HG02852 (cell line): ENCODE measurements around the gene APOD.
"Not testable (repeated sequence)": the region's sequence is repeated elsewhere in the genome, so short reads cannot be mapped to it uniquely, and the experiment has no call there.

Experiments used
- ATAC-seq: cut with Tn5 transposase; IDR thresholded peaks from one replicate; pipeline ENCODE4 v1.9.1; 2021; ENCODE audit warnings: mild to moderate bottlenecking, moderate library complexity; ENCODE audit not compliant: unreplicated experiment

Gene APOD

DNA sequence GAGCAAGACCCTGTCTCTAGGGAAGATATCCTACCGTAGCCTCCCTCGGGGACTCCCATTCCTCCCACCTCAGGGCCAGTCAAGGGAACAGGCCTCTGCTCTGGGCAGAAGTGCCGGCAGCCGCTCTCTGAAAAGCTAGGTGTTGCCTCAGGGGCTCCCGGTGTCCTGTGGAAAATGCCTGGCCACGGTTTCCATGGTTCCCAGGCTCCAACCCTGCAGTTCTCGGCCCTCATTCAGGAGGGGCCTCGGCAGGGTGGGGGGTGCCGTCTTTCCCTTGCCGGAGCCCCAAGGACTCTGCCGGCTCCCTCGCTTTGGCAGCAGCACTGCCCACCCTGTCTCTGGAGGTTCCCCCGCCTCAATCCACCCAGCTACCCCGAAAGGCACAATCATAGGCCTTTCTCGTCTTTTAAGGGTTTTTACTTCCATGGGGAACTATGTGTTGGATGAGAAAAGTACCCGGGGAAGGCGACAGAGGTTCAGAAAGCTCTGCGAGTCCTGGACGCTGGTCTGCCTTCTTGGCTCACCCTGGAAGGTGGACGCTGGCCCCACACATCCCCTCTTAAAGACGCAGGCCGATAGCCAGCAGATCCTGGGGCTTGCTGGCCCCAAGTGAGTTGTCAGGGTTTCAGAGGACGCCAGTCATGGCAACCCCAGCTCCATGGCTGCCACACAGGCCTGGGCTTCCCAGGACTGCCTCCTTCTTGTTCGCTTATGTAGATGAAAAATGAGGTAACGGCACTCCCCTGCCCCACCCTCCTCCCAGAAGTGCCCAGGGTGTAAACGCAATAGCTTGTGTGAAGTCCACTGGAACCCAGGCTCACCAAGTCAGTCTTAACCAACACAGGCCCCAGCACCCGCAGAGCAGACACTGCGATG, 34.3 kb upstream of the APOD start:
- ATAC-seq: not testable (repeated sequence)

DNA sequence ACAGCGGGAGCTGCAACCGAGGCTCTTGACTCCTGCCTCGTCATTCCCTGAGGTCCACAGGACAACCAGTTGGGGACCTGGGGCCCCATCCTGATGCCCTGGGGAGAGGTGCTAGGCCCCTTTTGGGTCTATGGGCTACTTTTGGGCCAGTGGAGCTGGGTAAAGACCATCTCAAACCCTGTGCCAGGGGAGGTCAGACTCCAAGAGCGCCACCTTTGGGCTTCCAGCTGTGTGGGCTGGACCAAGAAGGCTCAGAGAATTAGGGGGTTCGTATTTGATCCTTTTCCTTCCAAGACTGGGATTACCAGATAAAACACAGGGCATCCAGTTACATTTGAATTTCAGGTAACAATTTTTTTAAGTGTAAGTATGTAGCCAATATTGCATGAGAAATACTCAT, 33.4 kb upstream of the APOD start:
- not testable (repeated sequence) for ATAC-seq

DNA sequence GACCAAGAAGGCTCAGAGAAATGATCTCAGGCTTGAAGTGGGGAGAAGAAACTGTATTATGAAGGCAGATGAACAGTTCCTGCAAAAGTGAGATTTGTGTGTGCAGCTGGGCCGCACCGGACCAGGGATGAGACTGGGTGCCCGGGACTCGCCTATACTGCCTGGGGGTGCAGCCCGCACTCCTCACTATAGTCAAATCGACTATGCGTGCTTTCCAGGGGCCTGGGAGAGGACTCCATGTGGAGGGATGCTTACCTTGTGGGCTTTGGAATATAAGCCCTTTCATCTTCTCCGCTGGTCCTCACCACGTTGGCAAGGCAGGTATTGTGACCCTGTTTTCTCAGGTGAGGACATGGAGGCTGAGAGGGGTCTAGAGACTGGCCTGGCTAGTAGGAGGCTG, 32.9 kb upstream of the APOD start:
- ATAC-seq: no peak

DNA sequence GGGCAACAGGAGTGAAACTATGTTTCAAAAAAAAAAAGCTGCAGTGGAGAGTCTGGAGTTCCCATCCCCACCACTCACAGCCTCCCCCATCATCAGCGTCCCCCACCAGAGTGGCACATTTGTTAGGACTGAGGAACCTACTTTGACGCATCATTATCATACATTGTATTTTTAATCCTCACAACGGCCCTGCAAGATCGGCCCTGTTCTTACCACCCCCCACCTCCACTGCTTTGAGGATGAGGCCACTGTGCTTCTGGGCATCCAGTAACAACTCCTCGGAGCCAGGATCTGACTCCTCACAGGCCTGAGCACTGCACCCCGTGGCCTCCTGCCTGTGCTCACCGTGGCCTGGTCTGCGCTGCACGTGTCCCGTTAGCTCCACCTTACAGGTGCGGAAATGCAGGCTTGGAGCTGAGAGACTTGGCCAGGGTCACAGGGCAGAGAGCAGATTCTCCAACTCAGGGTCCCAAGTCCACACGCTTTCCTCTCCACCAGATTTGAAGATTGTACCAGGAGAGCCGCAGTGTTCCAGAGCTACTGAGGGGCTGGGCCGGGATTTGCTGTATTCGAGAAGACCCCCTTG, 32.3 kb upstream of the APOD start:
- not testable (repeated sequence) for ATAC-seq

DNA sequence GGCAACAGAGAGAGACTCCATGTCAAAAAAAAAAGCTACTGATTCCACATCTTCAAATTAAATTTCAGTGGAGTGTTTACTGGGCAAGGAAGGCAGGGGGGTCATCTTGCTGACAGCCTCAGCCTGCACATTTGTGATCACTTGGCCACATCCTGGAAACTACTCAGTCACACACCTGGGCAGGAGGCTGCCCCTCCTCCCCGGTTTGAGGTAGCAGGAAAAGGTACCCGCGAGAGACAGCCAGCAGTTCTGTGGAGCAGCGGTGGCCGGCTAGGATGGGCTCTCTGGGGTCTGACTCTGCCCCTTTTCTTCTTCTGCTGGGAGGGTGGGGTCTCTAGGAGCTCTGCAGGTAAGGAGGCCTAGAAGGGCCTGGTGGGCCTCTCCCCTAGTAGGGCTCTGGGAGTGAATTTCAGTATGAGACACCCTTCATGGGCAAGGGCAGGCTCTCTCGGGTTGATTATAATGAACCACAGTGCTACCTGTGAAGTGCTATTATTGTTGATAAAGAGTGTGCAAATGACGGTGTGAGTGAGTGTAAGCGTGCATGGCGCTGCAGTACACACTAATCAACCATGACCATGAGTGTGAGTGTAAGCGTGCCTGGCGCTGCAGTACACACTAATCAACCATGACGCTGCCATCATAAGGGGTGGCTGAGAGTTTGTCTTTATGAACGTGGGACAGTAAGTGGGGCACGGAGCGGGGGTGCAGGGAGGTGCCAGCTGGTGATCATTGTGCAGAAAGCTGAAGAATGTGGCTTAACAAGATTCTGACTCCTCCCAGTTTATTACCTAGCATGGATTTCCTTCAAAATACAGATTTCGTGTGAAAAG, 31.1 kb upstream of the APOD start:
- ATAC-seq: not testable (repeated sequence)

DNA sequence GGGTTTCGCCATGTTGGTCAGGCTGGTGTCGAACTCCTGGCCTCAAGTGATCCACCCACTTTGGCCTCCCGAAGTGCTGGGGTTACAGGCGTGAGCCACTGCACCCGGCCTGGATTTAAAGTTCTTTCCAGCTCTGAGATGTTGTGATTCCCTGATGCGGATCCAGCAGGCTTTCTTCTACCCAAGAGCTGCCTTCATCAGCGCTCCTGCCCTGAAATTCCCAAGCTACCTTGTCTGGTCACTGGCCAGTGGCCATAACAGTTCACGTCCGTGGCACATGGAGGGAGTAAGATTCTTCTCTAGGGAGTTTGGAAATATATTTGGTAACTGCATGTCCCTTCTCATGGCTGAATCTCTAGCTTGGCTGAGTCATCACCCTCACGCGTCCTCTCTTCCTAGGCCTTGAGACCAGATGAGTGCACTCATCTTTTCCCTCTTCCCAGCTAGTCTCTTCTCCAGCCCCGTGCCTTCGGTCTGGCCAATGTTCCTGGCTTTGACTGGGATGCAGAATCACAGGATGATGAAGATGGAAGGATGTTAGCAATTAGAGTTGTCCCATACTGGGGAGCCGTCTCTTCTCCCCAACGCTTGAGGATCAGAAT, 29.8 kb upstream of the APOD start:
- ATAC-seq: no peak

DNA sequence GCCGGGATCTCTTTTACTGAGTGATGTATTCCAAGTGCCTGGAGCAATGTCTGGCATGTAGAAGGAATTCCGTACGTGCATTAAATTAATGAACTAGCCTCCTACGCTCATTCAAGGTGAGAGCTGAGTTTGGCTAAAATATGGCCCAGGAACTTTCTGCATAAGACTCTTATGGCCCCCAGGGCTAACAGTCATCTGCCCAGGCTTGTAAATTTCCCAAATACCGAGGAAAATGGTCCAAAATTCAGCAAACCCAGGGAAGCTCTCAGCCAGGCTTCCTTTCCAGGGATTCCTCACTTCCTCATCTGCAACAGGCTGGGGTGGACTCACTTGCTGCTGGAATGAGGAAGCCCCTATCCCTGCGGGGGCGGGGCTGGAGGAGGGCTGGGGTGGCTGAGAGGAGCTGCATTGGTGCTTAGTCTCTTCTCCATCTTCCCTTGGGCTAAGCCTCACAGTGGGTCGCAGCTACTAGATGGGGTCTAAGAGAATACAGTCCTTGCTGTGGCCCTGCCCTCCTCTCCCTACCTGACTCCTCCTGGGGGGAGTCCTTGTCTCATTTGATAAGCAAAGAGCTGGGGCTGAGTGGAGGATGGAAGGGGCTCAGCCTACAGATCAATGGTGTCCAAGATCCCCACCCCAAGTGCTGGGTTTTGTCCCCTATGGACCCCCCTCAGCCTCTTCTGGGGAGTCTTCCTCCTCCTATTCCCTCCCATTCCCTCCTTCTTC, 28.5 kb upstream of the APOD start:
- ATAC-seq: no peak

DNA sequence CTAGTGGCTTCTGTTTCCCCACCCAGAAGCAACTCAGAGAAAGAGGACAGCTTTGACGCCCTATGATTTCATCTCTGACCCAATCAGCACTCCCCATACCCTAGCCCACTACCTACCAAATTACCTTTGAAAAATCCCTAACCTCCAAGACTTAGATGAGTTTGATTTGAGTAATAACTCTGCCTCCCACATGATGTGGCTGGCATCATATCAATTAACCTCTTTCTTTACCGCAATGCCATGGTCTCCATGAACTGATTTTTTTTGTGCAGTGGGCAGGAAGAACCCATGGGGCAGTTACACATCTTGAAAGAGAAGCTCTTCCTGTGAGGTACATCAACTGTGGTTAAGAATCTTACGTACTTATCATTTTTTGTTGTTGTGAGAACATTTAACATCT, 25.5 kb upstream of the APOD start:
- no peak for ATAC-seq

DNA sequence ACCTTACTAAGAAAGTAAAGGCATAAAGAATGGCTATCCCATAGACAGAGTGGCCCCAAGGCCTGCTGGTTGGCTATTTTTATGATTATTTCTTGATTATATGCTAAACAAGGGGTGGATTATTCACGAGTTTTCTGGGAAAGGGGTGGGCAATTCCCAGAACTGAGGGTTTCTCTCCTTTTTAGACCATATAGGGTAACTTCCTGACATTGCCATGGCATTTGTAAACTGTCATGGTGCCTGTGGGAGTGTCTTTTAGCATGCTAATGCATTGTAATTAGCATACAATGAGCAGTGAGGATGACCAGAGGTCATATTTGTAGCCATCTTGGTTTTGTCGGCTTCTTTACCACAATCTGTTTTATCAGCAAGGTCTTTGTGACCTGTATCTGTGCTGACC, 18.0 kb upstream of the APOD start:
- not testable (repeated sequence) for ATAC-seq

DNA sequence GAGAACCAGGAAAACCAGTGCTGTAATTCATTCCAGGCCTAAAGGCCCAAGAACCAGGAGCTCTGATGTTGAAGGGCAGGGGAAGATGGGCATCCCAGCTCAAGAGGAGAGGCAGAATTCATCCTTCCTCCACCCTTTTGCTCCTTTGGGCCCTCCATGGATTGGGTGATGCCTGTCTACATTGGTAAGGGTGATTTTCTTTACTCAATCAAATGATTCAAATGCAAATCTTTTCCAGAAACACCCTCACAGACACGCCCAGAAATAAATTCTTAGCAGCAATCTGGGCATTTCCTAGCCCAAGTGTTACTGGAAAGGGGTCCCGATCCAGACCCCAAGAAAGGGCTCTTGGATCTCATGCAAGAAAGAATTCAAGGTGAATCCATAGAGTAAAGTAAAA, 17.6 kb upstream of the APOD start:
- ATAC-seq: no peak

DNA sequence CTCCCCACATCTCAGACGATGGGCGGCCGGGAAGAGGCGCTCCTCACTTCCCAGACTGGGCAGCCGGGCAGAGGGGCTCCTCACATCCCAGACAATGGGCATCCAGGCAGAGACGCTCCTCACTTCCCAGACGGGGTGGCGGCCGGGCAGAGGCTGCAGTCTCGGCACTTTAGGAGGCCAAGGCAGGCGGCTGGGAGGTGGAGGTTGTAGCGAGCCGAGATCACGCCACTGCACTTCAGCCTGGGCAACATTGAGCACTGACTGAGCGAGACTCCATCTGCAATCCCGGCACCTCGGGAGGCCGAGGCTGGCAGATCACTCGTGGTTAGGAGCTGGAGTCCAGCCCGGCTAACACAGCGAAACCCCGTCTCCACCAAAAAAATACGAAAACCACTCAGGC, 16.2 kb upstream of the APOD start:
- ATAC-seq: not testable (repeated sequence)

DNA sequence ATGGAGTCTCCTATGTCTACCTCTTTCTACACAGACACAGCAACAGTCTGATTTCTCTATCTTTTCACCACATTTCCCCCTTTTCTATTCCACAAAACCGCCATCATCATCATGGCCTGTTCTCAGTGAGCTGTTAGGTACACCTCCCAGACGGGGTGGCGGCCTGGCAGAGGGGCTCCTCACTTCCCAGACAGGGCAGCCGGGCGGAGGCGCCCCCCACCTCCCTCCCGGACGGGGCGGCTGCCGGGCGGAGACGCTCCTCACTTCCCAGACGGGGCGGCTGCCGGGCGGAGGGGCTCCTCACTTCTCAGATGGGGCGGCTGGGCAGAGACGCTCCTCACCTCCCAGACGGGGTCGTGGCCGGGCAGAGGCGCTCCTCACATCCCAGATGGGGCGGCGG, 15.8 kb upstream of the APOD start:
- not testable (repeated sequence) for ATAC-seq

DNA sequence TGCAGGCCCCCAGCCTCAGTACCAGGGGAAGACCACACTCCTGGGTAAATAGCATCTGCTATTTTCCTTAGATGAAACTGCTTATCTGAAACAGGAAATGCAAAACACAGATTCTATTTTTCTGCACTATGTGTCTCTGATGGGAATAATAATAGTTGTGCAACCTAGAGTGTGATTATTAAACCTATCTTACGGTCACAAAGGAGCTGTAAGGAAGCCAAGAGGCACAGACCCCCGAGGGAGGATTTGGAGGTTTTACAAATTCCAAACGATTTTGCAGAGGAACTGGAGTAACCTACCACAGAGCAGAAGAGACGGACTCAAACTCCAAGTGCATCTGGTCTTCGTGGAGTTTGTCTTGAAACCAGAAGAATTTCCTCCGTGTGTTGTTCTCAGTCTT, 14.1 kb upstream of the APOD start:
- no peak for ATAC-seq

DNA sequence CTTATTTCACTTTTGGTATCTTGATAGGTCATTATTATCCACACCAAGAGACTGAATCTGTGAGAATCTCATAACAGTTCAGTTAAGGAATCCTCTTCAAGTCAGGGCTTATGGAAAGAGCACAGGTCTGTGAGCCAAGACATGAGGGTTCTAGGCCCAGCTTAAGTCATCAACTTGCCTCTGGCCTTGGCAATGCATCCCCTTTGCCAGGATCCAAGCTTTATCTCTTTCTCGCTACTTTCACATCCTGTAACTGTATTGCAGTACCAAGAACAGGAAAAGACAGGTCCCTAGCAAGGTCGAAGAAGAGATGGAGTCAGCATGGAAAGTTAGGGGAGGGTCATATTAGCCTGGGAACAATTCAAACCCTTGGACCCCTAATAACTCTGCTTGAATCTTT, 13.5 kb upstream of the APOD start:
- ATAC-seq: no peak

DNA sequence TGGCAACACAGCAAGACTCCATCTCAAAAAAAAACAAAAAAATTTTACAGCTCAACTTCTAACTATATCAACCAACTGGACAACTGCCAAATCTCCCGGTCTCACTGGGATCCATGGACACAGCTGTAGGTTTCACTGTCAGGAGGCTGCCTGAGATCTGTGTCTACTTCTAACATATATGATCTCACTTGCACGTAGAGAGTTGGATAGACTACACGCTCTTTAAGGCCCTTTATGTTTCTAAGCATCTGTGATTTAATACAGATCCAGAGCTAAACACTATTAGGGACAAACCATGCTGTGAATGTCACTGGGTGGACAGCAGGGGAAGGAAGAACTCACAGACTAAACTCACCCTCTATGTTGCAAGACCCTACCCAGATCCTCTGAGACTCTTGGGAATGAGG, 13.0 kb upstream of the APOD start:
- ATAC-seq: no peak

DNA sequence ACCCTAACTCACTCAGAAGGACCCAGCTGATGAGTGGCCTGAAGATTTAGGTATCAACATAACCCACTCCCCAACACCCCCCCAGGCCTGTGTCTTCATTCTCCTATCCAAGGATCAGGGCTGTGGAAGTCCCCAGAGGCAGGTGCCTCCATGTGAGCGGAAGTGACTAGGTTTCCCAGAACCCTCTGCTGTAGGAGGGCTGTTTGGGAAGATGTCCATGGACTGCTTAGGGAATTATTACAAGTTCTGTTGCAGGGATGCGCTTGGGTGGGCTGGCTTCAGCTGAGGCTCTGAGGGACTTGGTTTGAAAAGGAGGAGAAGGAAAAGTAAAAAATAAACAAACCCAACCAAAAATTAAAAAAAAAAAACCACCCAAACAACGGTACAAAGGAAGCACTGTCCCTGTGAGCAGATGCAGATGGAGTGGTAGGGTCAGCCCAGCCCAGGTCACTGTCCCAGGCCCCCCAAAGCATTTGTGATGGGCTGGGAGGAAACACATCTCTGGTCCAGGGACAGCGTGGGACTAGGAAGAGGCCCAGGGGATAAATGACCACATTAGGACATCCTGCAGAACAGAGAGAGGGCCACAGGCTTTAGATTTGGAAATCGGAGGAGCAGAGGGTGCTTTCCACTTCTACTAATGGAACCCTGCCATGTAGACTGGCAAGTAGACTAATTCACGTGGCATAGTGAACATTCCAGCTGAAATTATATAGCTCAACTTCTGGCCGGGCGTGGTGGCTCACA, 12.2 kb upstream of the APOD start:
- ATAC-seq: no peak

DNA sequence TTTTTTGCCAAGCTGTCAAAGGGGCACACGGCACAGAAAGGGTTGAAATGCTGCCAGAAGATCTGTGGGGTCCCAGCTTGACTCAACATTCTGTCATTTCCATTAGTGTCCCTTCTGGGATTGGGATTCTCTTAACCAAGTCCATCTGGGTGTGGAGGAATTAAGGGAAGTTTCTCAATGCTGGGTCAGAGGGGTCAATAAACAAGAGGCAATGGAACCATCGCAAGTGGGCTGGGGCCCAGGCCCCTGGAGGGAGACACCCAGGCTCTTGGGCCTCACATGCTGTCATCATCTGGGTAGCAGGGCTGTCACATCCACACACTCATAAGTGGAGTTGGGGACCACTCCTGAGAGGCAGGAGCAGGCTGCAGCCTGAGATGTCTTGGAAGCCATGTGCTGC, 8.1 kb upstream of the APOD start:
- ATAC-seq: no peak

DNA sequence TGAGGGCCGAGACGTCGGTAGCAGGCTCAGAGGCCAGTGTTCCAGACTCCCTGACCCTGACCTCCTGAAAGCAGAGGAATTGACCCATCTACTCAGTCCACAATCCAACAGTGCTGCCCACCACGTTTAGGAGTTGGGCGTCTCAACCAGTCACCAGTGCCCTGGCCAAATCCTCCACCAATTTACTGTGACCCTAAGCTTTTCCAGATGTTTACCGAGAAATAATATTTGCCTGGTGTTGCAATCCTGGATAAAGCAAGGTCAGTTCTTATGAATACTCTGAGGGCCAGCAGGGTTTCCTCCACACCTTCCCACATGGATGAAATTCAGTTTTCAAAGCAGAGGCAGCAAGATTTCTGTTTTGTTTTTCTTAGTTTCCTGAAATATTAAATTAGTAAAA, 7.5 kb upstream of the APOD start:
- ATAC-seq: no peak

DNA sequence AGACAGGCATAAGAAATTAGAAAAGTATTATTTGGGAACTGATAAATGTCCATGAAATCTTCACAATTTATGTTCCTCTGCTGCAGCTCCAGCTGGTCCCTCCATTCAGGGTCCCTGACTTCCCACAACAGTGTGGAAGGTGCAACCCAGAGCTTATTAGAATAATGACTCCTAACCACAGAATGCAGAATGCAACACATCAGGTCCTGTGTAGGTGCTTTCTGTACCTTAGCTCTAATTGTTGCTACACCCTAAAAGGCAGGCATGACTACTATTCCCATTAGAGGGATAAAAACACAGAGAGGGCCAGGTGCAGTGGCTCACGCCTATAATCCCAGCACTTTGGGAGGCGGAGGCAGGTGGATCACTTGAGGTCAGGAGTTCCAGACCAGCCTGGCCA, 6.6 kb upstream of the APOD start:
- not testable (repeated sequence) for ATAC-seq

DNA sequence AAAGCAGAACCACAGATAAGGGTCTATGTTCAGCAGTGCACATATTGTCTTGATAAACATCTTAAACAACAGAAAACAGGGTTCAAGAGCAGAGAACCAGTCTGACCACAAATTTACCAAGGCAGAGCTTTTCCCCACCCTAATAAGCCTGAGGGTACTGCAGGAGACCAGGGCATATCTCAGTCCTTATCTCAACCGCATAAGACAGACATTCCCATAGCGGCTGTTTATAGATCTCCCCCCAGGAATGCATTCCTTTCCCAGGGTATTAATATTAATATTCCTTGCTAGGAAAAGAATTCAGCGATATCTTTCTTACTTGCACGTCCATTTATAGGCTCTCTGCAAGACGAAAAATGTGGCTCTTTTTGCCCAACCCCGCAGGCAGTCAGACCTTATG, 6.1 kb upstream of the APOD start:
- ATAC-seq: not testable (repeated sequence)
